NOMO-1 treated with dmso at 0.1 percent for 144 hours (cell line): ENCODE data around the gene CIBAR2.
"Not testable (repeated sequence)": the region's sequence is repeated elsewhere in the genome, so short reads cannot be mapped to it uniquely, and the experiment has no call there.

ENCODE experiments used
- DNase-seq: peaks from one replicate; lab custom pipeline; 2025; ENCODE audit not compliant: unreplicated experiment; lab: John Stamatoyannopoulos, UW

Gene CIBAR2

GRCh38 chr16:85128079-85128837 is 16.0 kb upstream of the CIBAR2 start:
- DNase-seq, result no peak

GRCh38 chr16:85127379-85127723 is 15.1 kb upstream of the CIBAR2 start:
- no peak for DNase-seq

DNA sequence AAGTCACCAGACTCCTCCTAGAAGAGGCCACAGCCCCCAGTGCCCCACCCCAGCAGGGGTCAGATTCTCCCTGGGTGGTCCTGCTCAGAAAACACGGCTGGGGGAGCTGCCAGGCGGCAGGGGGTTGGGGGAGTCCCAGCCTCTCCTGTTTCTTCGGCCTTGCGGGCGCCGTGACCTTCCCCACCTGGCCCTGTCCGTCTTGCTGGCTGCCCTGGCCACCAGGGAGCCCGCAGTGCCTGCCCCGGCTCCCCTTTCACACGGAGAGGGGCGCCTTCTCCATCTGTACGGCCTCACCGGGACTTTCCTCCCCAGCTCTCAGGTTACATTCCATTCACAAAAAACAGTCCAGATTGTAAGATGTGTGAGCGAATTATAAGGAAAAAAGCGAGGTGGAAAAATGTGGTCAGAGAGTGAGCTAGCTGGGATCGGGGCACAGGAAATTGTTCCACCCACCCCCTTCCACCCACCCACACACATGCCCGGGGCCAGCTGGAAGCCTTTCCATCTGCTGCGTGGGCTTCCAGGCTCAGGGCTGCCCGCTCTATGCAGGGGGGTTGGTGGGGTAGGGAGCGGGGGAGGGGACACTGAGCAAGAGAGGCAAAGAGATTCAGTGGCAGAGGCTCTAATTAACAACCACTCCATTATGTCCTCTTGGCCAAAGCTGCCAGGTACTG is 14.6 kb upstream of the CIBAR2 start:
- DNase-seq, result no peak

GRCh38 chr16:85126394-85126704 is 14.1 kb upstream of the CIBAR2 start:
- no peak for DNase-seq

GRCh38 chr16:85125570-85126393 is 13.5 kb upstream of the CIBAR2 start:
- DNase-seq, result no peak

- no peak for DNase-seq
Measured at GRCh38 chr16:85124636-85125346, 12.5 kb upstream of the CIBAR2 start.

GRCh38 chr16:85123891-85124635 is 11.8 kb upstream of the CIBAR2 start:
- no peak for DNase-seq

GRCh38 chr16:85123441-85123840 is 11.2 kb upstream of the CIBAR2 start:
- DNase-seq, result not testable (repeated sequence)

- no peak for DNase-seq
Measured at GRCh38 chr16:85120006-85120340, 7.7 kb upstream of the CIBAR2 start.

DNA sequence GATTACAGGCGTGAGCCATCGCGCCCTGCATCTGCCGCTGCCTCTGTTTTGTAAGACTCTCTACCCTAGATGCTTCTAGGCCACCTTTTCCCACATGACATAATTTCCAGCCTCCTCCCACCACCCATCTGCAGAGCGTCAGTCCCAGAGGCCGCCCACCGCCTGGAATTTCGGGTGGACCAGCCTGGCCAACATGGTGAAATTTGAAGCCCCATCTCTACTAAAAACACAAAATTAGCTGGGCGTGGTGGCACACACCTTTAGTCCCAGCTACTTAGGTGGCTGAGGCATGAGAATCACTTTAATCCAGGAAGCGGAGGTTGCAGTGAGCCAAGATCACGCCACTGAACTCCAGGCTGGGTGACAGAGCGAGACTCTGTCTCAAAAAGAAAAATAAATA is 5.1 kb upstream of the CIBAR2 start:
- DNase-seq, result no peak

GRCh38 chr16:85114909-85115567 is 2.8 kb upstream of the CIBAR2 start:
- peak; percentile 79 for DNase-seq

- DNase-seq, result no peak
Measured at GRCh38 chr16:85113913-85114312, 1.6 kb upstream of the CIBAR2 start.

DNA sequence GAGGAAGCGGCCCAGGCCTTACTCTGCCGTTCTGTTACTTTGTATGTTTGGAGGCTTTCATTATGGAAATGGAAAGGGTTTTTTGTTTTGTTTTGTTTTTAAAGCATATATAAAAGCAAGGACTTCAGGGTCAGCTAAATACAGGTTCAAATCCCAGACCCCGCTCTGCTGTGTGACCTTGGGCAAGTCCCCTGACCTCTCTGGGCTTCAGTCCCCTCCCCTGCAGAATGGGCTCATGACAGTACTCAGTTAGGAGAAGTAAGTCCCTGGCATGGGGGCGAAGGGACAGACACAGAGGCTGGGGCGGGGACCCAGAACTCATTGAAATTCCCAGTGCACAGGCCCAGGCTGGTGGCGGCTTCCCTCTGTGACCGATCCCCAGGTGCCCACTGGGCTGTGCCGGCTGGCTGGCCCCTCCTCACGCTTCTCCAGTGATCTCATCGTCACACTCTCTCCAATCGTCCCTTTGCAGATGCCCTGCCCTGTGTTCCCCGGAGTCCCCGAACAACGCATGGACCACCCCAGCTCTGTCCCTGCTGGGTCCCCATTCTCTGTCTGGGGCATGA is 979 bp upstream of the CIBAR2 start:
- DNase-seq, result no peak

DNA sequence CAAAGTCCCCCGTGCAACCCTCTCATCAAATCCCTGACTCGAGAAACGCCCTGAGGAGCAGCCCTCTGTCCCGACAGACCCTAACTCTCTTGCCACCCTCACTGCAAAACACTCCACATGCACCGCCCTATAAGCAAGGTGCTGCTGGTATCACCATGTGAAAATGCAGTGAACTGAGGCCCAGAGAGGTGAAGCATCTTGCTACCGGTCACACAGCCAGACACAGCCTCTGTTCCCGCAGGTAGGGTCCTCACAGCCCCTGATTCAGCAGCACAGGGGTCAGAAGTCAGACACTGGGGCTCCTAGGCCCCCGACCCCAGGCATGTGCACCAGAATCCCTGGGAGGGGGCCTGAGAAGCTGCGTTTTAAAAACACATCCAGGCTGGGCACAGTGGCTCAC is 1.1 kb downstream of the CIBAR2 start:
- DNase-seq, result no peak

DNA sequence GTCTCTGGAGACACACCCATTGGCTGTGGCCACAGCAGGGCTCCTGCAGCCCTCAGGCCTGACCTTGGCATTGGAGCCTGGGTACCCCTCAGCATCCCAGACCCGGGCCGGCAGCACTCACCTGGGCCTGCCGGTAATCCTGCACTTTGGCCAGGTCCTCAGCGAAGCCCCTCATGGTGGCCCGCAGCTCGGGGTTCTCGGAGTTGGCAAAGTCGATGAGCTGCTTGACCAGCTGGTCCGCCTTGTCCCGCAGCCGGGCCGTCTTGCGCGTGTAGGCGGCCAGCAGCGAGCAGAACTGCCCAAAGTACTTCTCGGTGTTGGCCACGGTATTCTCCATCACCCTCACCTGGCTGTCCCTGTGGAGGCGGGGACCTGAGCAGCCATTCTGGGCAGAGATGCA is 2.2 kb downstream of the CIBAR2 start:
- no peak for DNase-seq

GRCh38 chr16:85107532-85107931 is 4.7 kb downstream of the CIBAR2 start:
- DNase-seq, result no peak

- no peak for DNase-seq
Measured at GRCh38 chr16:85107083-85107482, 5.2 kb downstream of the CIBAR2 start.

DNA sequence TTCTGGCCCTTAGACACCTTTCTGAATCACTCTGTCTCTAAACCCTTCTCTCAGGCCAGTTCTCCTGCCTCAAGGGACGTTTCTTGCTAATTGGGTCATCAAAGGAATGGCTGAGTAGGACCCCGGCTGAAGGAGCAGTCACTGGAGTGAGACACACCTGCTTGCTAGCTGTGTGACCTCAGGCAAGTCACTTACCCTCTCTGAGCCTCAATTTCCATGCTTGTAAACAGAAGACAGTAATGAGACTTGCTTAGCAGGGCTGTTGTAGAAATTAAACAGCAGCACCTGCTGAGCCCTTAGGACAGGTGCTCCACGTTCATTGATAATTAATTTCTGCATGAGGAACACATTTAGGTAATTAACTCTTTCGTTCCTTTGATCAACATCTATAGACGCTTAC is 6.8 kb downstream of the CIBAR2 start:
- no peak for DNase-seq

- DNase-seq, result peak; percentile 60
Measured at GRCh38 chr16:85104821-85105391, 7.4 kb downstream of the CIBAR2 start.

DNA sequence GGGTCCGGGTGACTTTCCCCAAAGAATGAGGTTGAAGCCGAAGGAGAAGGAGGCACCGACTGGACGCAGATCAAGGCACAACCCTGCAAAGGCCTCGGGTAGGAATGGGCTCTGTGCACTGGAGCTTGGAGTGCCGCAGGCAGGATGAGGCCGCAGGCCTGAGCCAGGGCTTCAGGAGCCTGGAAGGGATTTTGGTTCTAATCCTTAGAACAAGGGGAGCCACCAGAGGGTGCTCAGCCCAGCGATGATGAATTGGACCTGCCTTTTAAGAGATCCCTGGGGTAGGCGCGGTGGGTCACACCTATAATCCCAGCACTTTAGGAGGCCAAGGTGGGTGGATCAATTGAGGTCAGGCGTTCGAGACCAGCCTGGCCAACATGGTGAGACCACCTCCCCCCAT is 8.1 kb downstream of the CIBAR2 start:
- no peak for DNase-seq
